Esophagus muscularis mucosa (tissue), 4 donors: ENCODE results near the gene DGKD. TPM values are rescaled to one million over a fixed set of nuclear protein-coding genes. Genes with fewer than 3 reads are reported as not detected.

ENCODE experiments used
- DNase-seq: peaks from one replicate; pipeline ENCODE4 v3.0.0-alpha.2; 2017; ENCODE audit errors: extremely low spot score
- H3K27ac ChIP-seq, 4 donors: fragments of 200-600 bp; sonication (generic); replicated peaks in 1 of 4; 1 replicate in 3 of 4; 2 replicates in 1 of 4; pipeline ENCODE4 v1.5.1; 2016 to 2019; ENCODE audit warnings: mild to moderate bottlenecking in 1 of 4
- H3K27me3 ChIP-seq, 4 donors: fragments of 200-600 bp; sonication (generic); one replicate each; pipeline versions ENCODE4 v1.5.1 to v1.6.0; 2016 to 2019
- H3K36me3 ChIP-seq, 4 donors: fragments of 200-600 bp; sonication (generic); one replicate each; pipeline ENCODE4 v1.5.1; 2016 to 2019
- H3K4me1 ChIP-seq, 4 donors: fragments of 200-600 bp; sonication (generic); one replicate each; pipeline ENCODE4 v1.5.1; 2016 to 2019
- H3K4me3 ChIP-seq, 4 donors: fragments of 200-600 bp; sonication (generic); 1 replicate in 2 of 4; 2 replicates in 2 of 4; pipeline ENCODE4 v1.5.1; 2016 to 2019; ENCODE audit warnings: mild to moderate bottlenecking in 4 of 4, moderate library complexity in 1 of 4
- H3K9me3 ChIP-seq, 4 donors: fragments of 200-600 bp; sonication (generic); 1 replicate in 3 of 4; 2 replicates in 1 of 4; pipeline ENCODE4 v1.5.1; 2016 to 2019
- EP300 ChIP-seq: sonication (generic); formaldehyde crosslinking; IDR thresholded peaks from one replicate; pipeline ENCODE4 v1.6.1; 2017; ENCODE audit warnings: antibody characterized with exemption
- POLR2A ChIP-seq: fragments of 450-650 bp; IDR thresholded peaks from one replicate; pipeline ENCODE4 v1.6.1; 2017; ENCODE audit warnings: antibody characterized with exemption, moderate library complexity, mild to moderate bottlenecking, low read depth
- POLR2AphosphoS5 ChIP-seq, 2 donors: sonication (generic); formaldehyde crosslinking; IDR thresholded peaks; one replicate each; pipeline ENCODE4 v1.6.1; 2017; ENCODE audit warnings: antibody characterized with exemption in 2 of 2
- WGBS: methylation state at CpG from one replicate; pipeline ENCODE4 v1.1.5; 2018; 5-methylcytosine and 5-hydroxymethylcytosine counted together
- intact Hi-C: fragments of 100-400 bp; cut with DNase I; formaldehyde crosslinking; loops from one replicate; pipeline ENCODE4 v1.15.1; 2023
- total RNA-seq, 4 donors: library from RNA; depleted of rRNA; stranded (reverse); fragments of >200 nt; gene quantifications; one replicate each; pipeline versions ENCODE4 v1.1.0 to v1.2.1, GENCODE V29; 2016
- TF ChIP-seq, protein P1 (sequence below), 3 experiments: fragments of 200-600 bp in 2 of 3; fragments of 450-650 bp in 1 of 3; sonication (generic) in 2 of 3; IDR thresholded peaks; one replicate each; pipeline ENCODE4 v1.5.1; 2017 to 2019; ENCODE audit warnings: antibody characterized with exemption in 3 of 3, mild to moderate bottlenecking in 2 of 3, moderate library complexity in 1 of 3

DGKD gene
- total RNA-seq, 4 donors from 2014 or later = 11.6 to 16.1 (median 13.3) TPM

DNA sequence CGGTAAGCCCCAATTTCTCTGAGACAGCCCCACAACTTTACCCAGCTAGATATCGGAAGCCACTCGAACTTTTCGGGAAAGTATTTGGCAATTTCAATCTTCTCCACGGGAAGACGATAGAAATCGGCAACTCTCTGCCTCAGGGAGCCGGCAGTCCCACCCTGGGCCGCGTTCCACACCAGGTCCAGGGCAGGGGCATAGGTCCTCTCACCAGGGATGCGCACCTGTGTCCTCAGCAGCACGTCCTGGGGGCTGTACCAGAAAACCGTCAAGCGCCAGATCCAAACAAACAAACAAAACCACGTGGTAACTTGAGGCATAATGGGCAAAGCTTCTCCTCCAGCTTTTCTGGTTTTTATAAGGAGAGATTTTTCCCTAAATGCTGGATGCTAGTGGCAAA lies 131.4 kb downstream of the DGKD start:
- Histone ChIP-seq H3K36me3 (peaks cover 16 to 90% (median 76%) of the 10 kb centered on the region in 4 donors), H3K27ac (no peak overlapping the region), H3K4me1 (peaks cover 5 to 40% (median 35%) of the 10 kb centered on the region in 4 donors), H3K9me3 (no peaks in the 10 kb centered on the region), H3K4me3 (no peak overlapping the region), H3K27me3 (no peaks in the 10 kb centered on the region)
- TF ChIP-seq POLR2AphosphoS5 (IDR thresholded peaks at IDR 0.05) = no peak
- no peak for TF ChIP-seq POLR2A
- TF ChIP-seq, protein P1, sequence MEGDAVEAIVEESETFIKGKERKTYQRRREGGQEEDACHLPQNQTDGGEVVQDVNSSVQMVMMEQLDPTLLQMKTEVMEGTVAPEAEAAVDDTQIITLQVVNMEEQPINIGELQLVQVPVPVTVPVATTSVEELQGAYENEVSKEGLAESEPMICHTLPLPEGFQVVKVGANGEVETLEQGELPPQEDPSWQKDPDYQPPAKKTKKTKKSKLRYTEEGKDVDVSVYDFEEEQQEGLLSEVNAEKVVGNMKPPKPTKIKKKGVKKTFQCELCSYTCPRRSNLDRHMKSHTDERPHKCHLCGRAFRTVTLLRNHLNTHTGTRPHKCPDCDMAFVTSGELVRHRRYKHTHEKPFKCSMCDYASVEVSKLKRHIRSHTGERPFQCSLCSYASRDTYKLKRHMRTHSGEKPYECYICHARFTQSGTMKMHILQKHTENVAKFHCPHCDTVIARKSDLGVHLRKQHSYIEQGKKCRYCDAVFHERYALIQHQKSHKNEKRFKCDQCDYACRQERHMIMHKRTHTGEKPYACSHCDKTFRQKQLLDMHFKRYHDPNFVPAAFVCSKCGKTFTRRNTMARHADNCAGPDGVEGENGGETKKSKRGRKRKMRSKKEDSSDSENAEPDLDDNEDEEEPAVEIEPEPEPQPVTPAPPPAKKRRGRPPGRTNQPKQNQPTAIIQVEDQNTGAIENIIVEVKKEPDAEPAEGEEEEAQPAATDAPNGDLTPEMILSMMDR (IDR thresholded peaks at IDR 0.05) = no peak
- no peak for TF ChIP-seq EP300
- DNase-seq = no peak
- intact Hi-C loops = no loop called here
- WGBS = 91% methylated on average over 15 of the region's 15 CpGs

DNA sequence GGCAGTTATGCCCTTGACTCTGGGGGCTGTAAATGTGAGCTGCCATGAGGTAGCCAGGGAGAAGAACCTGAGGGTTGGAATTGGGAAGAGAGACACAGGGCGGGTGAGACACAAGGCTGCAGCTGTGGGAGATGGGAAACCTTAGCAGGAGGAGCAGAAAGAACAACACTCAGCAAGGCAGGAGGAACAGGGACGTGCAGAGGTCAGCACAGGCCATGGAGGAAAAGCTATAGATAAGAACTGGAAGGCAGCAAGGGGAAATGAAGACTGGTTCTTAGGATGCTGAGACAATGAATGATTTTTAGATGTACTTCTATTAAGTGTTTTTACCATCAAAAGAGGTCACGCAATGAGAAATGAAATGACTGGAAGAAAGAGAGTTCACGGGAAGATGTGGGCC lies 132.1 kb downstream of the DGKD start:
- intact Hi-C loops = no loop called here
- no peak for DNase-seq
- Histone ChIP-seq H3K36me3 (peaks cover 22 to 90% (median 79%) of the 10 kb centered on the region in 4 donors), H3K27me3 (no peaks in the 10 kb centered on the region), H3K4me1 (peaks cover 5 to 34% (median 29%) of the 10 kb centered on the region in 4 donors), H3K27ac (peak overlapping the region in 1 of 4 donors; percentile 30), H3K9me3 (no peaks in the 10 kb centered on the region), H3K4me3 (no peak overlapping the region)
- TF ChIP-seq, protein P1 (IDR thresholded peaks at IDR 0.05) = no peak
- TF ChIP-seq POLR2A = no peak
- no peak for TF ChIP-seq EP300
- no peak for TF ChIP-seq POLR2AphosphoS5 (IDR thresholded peaks at IDR 0.05)
- WGBS = 87% methylated on average over 4 of the region's 4 CpGs

DNA sequence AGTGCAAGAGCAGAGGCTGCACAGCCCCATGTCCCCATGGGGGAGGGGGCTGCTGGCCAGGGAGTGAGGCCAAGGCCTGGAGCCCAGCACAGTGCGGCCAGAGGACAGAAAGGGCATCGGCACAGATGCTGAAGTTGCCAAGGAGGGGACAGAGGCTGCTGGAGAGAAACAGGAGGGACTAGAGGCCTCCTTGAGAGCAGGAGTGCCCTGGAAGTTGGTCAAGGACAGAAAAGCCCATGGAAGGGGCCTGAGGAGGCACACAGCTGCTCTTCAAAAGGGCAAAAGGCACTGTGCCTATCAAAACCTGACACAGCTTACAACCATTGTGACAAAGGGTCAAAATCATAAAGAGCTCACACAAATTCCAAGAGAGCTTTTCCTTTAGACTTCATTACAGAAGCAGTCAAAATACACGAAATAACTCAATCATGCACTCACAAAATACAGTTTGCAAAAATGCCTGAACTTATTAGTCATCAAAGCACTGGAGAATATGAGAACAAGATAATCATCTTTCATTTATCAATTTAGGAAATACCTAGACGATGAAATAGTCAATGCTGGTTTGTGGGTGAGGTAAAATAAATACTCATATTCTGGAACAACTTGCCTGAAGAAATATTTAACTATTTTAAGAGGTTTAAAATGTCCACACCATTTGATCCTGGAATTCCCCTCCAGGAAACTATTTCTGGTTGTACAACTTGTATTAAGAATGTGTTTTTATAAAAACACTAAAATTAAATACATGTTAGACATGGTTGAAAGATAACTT lies 132.7 kb downstream of the DGKD start:
- Histone ChIP-seq H3K27ac (peak overlapping the region in 2 of 4 donors; percentile 30 to 46), H3K36me3 (peaks cover 27 to 91% (median 82%) of the 10 kb centered on the region in 4 donors), H3K27me3 (no peaks in the 10 kb centered on the region), H3K9me3 (no peaks in the 10 kb centered on the region), H3K4me3 (no peak overlapping the region), H3K4me1 (peaks cover 5 to 28% (median 23%) of the 10 kb centered on the region in 4 donors)
- TF ChIP-seq POLR2AphosphoS5 (IDR thresholded peaks at IDR 0.05) (no peak), EP300 (no peak), POLR2A (no peak)
- TF ChIP-seq, protein P1 (IDR thresholded peaks at IDR 0.05) = no peak
- intact Hi-C loops = no loop called here
- DNase-seq = no peak
- WGBS = 45% methylated on average over 4 of the region's 4 CpGs

DNA sequence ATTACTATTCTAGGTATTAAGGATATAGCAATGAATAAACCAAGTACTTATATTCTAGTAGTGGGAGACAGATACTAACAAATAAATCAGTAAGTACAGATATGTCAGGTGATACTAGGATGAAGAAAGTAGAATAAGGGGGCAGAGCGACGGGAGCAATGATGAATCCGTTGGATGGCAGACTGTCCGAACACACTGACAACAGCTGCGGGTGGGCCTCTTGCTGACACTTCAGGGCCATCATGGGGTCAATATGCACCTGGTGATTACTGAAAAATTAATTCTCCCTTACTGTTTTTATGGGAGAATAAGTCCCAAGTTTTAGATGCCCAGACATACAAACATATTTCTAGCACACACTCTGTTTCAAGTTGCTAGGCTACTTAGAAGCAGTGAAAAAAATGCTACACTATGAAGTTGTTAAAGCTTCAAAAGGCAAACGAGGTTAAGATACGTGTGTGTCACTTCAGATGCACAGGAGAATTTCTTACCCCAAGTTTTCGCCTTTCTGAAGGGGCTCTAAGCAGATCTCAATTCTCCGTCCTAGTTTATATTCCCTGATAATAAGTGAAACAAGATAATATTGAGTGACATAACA lies 133.6 kb downstream of the DGKD start:
- intact Hi-C loops = no loop called here
- WGBS = 76% methylated on average over 9 of the region's 9 CpGs

More for the DNA sequence above, 133.6 kb downstream of the DGKD start:
- Histone ChIP-seq H3K4me3 (no peak overlapping the region), H3K4me1 (peaks cover 5 to 24% (median 19%) of the 10 kb centered on the region in 4 donors), H3K27ac (no peak overlapping the region), H3K9me3 (no peaks in the 10 kb centered on the region), H3K27me3 (no peaks in the 10 kb centered on the region), H3K36me3 (peaks cover 35 to 92% (median 82%) of the 10 kb centered on the region in 4 donors)
- TF ChIP-seq POLR2A (no peak), POLR2AphosphoS5 (IDR thresholded peaks at IDR 0.05) (no peak), EP300 (no peak)
- TF ChIP-seq, protein P1 (IDR thresholded peaks at IDR 0.05) = no peak
- no peak for DNase-seq
